Sciatic nerve (tissue), 2 donors: ENCODE results near the gene SNTB2. TPM values are rescaled to one million over a fixed set of nuclear protein-coding genes. Genes with fewer than 3 reads are reported as not detected.

Experiments
- ATAC-seq: fragments of 200-7000 bp; cut with Tn5 transposase; one replicate; pipeline ENCODE4 v1.9.1; 2020; ENCODE audit warnings: mild to moderate bottlenecking, moderate library complexity
- DNase-seq: peaks from one replicate; pipeline ENCODE4 v3.0.0-alpha.2; 2020; ENCODE audit warnings: low spot score
- intact Hi-C: fragments of 100-400 bp; cut with DNase I; formaldehyde crosslinking; loops from one replicate; pipeline ENCODE4 v1.14.2; 2022
- total RNA-seq: library from RNA; stranded (reverse); fragmentation: NEBNext Ultra II Directional; extraction: Animal tissue kit (Norgen Biotek cat#: 25700); gene quantifications from one replicate; pipeline ENCODE4 v1.2.1, GENCODE V29; 2021
- donor health status: DM: no; HTN: no; CAD: no.
- donor health status: DM: no; HTN: no; CAD: no.

SNTB2 gene
- total RNA-seq, 1 donor from 2014 or later = 64.0 TPM

DNA sequence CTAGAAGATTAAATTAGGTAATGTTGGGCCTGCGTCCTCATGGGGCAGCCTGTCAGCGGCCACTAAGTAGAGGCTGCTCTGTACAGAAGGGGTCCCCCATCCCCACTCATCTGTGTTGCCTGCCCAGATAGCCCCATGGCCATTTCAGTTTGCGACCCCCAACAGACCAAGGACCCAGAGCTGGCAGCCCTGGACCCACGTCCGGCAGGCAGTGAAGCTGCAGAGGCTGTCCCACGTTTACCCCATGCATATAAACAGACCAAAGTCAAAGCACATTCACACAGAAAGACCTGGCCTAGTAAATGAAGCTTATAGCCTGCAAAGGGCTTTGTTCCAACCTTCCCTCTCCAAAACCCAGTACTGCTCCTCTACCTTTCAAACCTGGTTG, 138.8 kb downstream of the SNTB2 start:
- no peak for ATAC-seq
- DNase-seq = peak; percentile 46

DNA sequence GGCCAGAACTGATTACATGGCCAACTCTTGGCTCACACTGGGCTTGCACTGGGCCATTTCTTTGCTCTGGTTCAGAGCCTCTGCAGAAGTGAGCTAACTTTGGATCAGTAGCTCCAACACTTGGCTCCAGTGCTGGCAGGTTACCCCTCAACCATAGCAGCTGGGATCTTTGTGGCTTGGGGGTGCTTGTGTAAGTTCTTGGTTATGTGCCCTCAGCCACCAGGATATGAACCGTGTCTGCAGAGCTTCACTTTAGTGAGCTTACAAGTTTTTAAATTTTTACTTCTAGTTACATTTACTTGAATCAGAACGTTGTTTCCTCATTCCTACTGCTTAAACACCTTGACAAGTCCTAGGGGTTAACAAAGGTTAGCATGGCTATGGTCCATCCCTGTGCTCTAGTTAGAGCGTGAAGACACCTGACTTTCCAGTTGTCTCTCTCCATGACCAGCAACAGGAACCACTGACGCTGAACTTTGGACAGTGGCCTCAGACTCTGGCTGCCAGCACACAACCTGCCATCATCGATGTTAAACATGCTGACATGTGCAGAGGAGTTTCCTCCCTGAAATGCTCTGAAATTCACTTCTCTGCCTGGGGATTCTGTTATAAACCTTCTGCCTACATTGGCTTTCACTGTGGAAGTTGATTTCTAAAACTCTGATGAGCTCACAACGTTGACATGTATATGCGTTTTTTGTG, 139.4 kb downstream of the SNTB2 start:
- intact Hi-C loops = no loop called here
- DNase-seq = no peak
- no peak for ATAC-seq

More for the DNA sequence above, 138.8 kb downstream of the SNTB2 start:
- intact Hi-C loops = no loop called here

DNA sequence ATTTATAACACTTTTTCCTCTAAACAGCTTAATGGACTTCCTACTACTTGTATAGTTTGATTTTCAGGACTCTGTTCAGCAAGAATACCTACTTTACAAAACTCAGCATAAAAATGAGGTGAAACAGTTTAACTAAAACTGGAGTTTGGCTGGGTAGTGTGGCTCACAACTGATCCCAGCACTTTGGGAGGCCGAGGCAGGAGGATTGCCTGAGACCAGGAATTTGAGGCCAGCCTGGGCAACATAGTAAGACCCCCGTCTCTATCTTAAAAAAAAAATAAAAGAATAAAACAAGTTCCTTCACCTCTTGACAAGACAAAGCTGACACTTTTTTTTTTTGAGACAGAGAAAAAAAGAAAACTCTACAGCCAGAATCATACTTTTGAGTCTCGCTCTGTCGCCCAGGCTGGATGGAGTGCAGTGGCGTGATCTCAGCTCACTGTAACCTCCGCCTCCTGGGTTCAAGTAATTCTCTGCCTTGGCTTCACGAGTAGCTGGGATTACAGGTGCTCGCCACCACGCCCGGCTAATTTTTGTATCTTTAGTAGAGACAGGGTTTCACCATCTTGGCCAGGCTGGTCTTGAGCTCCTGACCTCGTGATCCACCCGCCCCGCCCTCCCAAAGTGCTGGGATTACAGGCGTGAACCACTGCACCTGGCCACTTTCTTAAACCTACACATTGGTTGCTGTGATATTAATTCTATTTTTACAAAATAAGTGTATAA, 140.8 kb downstream of the SNTB2 start:
- intact Hi-C loops = no loop called here
- no peak for DNase-seq

DNA sequence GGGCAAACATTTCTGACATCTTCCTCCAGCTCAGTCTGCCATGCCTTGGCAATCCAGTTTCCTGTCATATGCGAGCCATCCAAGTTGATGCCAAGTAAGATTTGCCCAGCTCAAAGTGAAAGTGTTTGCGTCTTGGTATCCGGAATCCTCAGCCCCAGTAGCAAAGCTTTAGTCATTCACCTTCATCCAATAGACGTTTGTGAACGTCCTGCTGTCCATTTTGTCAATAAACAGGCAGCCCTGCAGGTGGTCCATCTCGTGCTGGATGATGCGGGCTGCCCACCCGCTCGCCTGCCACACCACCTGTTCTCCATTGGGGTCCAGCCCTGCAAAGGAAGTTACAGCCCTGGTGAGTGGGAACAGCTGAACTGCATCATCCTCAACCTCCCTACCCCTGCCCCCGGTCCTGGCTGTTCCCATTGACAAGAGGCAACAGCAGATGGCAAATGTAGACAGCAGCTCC, 141.9 kb downstream of the SNTB2 start:
- DNase-seq (peak; percentile 52), ATAC-seq (no peak)
- intact Hi-C loops = no loop called here

More for the DNA sequence above, 140.8 kb downstream of the SNTB2 start:
- ATAC-seq = no peak

DNA sequence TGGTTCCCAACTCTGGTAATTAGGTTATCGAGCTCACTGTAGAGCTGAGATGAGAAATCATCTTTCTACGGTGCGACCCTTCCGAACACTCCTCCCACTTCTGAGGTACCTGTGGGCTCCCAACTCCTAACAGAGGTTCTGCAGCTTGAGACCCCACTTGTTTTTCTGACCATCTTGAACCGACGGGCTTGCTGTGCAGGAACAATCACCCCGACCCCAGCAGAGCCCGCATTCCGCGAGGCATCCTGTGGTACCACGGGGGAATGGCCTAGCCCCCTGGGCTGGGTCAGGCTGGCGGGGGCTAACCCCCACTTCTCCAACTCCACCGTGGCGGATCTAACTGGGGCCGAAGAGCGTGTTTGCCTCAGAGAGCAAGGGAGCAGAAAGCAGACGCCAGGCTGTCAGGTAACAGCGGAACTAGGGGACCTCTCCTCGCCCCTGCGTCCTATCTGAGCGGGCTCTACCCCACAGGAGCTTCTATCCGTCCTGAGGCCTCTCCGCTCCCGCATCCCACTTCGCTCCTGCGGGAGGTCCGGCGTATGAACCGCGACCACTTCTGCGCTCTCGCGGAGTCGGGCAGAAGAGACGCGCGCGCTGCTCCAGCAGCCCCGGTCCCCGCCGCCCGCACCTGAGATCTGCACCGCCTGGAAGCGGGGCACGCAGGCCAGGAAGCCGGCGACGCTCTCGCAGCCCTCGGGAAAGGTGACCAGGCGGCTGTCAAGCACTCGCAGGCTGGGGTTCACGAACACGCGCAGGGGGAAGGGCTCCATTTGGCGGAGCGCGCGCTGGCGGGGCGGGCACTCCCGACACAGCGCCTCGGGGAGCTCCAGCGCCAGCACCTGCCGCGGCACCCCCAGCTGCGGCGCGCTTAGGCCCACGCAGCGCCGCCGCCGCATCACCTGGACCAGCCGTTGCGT, 142.7 kb downstream of the SNTB2 start:
- ATAC-seq = no peak
- intact Hi-C loops = no loop called here
- DNase-seq = peak; percentile 61

DNA sequence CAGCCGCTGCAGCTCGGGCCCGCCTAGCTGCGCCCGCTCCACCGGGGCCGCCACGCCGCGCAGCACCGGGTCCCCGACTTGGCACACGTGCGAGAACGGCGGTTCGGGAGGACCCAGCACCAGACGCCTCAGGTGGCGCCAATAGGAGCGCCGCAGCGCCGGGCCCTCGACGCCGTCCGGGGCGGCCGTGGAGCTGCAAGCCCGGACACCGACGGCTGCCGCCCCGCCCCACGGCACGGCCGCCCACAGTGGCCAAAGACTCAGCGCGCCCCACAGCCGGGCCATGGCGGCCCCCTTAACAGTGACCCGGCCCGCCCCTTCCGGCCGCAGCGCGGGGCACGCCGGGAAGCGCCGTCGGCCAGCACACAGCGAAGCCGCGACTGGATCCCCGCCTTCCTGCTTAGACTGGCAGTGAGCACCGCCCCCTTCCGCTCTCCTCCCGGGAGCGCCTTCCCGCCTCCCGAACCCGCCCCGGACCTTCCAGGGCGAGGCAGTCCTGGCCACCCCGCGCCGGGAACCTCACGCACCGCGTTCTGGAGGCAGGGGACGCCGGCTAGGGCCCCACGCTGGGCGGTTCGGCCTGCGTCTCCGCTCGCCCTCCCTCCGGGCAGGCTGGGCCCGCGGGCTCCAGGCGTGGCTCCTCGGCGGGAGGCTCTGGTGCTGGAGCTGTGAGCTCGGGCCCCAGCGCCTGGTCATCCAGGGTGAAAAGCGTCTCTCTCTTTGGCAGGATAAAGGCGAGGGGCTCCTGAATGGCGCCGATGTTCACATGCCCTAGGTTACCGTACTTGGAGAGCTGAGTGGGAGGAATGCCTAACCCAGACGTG, 143.5 kb downstream of the SNTB2 start, which contains the start of gene PDF:
PDF (minus strand) TSS at position 303 of the 824 bp plus-strand sequence; CDS start at position 285, 18 bp downstream.
- DNase-seq (peak; percentile 96), ATAC-seq (peak; percentile 99)
- intact Hi-C loops = no loop called here

DNA sequence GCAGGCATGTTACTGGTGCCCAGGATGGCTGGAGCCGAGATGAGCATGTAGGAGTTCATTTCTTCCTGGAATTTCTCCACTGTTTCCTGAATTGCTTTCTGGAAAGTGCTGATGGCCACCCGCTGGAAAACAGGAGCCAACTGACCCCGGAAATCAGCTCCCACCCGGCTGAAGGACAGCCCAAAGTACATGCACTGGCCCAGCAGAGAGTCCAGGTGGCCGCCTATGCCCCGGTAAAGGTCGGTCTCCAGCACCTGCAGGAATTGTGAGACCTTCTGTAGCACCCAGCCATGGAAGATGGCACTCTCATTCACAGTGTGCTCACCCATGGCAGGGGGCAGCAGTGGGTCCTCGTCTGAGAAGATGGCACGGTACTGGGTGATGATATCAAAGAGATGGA, 147.7 kb downstream of the SNTB2 start:
- ATAC-seq (no peak), DNase-seq (peak; percentile 22)
- intact Hi-C loops = no loop called here

DNA sequence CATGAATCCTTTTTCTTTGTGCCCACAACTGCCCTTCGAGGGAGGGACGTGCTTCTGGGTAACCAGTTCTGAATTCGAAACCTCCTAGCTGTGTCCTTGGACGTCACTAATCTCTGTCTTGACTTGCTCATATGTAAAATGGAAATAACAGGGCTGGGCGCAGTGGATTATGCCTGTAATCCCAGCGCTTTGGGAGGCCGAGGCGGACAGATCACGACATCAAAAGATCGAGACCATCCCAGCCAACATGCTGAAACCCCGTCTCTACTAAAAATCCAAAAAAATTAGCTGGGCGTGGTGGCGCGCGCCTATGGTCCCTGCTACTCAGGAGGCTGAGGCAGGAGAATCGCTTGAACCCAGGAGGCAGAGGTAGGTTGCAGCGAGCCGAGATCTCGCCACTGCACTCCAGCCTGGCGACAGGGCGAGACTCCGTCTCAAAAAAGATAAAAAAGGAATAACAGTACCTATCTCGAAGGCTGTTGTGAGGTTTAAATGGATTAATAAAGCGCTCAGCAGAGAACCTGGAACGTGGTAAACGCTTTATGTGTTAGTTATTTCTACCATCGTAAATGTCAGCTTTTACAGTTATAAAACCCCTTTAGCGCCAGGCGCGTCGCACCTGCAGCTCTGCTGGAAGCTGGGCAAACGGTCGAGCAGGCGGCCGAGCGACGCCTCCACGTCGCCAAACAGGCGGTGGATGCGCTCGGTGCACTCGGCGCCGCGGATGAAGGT, 151.8 kb downstream of the SNTB2 start:
- no peak for DNase-seq

DNA sequence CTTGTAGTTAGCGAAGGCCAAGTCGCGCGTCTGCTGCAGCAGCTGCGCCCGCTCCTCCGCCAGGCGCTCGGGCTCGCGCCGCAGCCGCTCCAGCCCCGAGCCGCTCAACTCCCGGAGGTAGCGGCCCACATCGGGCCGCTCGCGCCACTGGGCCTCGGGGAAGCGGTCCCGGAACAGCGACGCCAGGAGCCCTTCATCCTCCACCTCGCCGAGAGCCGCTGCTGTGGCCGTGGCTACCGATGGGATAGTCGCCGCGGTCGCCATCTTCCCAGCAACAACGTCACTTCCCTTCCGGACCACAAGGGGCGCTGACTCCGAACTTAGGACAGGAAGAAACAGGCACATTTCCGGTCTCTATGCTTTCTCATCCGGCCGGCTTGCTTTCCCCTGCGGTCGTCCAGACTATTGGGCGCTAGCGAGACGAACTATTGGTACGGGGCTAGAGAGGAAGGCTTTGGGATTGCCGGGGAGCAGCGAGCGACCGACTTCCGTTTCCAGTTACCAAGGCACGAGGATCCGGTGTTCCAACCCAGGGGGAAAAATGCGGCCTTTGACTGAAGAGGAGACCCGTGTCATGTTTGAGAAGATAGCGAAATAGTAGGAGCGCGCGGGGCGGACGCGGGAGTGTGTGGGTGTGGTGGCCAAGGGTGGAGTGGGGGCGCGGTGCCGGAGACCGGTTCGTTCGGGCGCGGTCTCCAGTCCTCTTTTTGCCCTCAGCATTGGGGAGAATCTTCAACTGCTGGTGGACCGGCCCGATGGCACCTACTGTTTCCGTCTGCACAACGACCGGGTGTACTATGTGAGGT, 152.5 kb downstream of the SNTB2 start, which contains the start of the genes COG8 and NIP7:
COG8 (minus strand) TSS at position 276 of the 806 bp plus-strand sequence; CDS start at position 264, 12 bp downstream.
NIP7 (plus strand) TSS at position 484 of the 806 bp plus-strand sequence; CDS start at position 542, 58 bp downstream.
- intact Hi-C loops = no loop called here
- DNase-seq = peak; percentile 96
- peak; percentile 99 for ATAC-seq

More for the DNA sequence above, 151.8 kb downstream of the SNTB2 start:
- intact Hi-C loops = no loop called here
- ATAC-seq = no peak

DNA sequence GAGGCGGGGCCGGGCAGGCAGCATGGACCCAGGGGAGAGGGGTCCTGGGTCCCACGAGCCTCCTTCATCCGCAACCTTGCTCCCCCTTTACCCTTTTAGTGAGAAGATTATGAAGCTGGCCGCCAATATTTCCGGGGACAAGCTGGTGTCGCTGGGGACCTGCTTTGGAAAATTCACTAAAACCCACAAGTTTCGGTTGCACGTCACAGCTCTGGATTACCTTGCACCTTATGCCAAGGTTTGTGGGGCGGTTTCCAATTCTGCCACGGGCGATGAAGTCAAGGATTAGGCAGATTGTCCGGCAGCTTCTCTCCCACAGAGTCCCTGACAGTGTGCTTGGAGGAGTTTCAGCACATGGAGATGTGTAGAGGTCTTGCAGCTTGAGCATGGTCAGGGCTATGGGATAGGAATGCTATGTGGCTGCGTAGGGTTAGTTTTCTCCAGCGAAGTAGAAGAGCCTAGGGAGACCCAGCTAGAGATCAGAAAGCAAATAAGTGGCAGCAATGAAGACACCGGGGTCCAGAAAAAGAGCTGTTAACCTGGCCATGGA, 153.2 kb downstream of the SNTB2 start:
- ATAC-seq (no peak), DNase-seq (no peak)
- intact Hi-C loops = no loop called here

DNA sequence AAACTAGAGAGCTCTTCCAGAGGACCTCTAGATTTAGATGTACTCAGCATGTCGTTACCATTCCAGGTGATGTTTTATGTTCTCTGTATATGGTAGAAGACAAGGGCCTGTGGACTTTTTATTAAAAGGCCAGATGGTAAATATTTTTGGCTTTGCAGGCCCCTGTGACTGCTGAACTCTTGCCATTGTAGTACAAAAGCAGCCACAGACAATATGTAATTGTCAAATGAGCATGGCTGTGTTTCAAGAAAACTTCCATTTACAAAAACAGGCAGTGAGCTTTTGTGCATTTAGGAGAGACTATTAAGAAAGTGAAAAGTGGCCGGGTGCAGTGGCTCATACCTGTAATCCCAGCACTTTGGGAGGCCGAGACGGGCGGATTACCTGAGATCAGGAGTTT, 157.2 kb downstream of the SNTB2 start:
- no peak for ATAC-seq
- intact Hi-C loops = no loop called here

DNA sequence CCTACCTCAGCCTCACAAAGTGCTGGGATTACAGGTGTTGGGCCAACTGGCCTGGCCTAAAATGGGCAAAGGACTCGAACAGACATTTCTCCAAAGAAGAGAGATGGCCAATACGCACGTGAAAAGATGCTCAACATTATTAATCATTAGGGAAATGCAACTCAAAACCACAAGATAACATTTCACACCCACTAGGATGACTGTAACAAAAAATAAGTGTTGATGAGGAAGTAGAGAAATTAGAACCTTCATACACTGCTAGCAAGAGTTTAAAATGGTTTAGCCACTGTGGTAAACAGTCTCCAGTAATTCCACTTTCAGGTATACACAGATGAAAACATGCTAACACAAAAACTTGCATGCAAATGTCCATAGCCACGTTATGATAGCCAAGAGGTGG, 159.0 kb downstream of the SNTB2 start:
- intact Hi-C loops = no loop called here
- DNase-seq = no peak
- no peak for ATAC-seq

More for the DNA sequence above, 157.2 kb downstream of the SNTB2 start:
- no peak for DNase-seq

DNA sequence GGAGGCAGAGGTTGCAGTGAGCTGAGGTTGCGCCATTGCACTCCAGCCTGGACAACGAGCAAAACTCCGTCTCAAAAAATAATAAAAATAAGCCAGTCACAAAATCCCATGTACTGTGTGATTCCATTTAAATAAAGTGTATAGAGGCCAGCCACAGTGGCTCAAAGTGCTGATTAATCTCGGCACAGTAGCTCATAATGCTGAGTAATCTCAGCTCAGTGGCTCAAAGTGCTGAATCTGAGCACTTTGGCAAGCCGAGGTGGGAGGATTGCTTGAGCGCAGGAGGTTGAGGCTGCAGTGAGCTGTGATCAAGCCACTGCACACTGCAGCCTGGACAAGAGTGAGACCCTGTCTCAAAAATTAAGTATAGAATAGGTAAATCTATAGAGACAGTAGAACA, 159.7 kb downstream of the SNTB2 start:
- intact Hi-C loops = no loop called here
- no peak for DNase-seq
- no peak for ATAC-seq

DNA sequence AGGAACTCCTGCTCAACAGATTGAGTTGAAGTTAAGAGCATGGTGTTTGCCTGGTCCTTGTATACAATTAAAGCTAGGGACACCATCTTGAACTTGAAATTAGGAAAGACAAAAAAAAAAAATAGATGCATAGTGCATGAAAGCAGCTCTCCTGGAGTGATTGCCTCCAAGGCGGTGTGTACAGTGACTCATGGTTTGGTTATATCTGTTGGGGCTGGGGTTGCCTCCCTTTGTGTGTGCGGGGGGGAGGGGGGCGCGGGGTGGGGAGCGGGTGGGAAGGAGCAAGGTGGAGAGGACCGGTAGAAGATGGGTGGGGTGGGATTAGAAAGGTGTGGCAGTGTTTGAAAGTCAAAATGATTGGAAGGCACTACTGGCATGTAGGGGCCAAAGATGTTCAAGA, 161.3 kb downstream of the SNTB2 start:
- intact Hi-C loops = no loop called here
- no peak for ATAC-seq

DNA sequence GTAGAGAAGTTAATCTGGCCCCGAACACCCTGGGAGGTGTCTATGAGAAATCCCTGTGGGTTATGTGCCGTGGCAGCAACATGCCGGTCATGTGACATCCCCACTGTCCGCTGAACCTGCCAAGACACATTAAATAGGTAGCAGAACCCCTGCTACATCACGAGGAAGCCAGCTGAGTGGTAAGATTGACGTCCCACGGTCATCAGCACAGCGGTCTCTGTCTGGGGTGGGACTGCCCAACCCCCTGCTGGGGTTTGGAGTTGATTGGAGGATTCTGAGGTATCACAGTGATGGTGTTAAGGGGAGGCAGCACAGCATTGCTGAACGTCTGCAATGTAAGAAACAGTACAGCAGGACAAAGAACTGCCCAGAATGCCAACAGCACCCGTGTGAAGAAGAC, 162.6 kb downstream of the SNTB2 start:
- DNase-seq (no peak), ATAC-seq (no peak)
- intact Hi-C loops = no loop called here

More for the DNA sequence above, 161.3 kb downstream of the SNTB2 start:
- DNase-seq = no peak

DNA sequence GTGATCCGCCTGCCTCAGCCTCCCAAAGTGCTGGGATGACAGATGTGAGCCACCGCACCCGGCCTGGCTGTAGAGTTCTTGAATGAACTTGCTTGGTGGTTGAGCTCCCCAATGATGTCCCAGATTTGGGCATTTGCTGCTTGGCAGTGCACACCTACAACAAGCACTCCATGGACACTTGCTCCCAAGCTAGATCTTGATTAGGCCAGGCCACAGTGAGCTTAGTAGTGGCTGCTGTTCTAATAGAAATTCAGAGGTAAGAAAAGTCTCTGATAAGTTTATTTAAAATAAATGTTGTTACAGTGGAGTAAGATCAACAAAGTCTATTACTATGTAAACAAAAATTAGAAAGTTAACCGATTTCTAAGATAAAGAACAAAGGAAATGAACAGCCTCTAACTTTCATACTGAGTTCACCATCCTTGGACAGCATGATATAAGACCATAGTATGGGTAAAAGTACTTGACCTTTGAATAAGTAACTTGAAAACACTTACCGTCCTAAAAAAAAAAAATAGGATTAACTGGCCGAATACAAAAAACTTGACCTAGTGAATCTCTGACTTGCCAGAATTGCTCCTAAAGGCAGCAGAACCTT, 163.7 kb downstream of the SNTB2 start:
- intact Hi-C loops = no loop called here
- DNase-seq (no peak), ATAC-seq (no peak)
